Measurements from ENCODE around the gene PLEKHB2.
"Not testable (repeated sequence)": the region's sequence is repeated elsewhere in the genome, so short reads cannot be mapped to it uniquely, and the experiment has no call there.

Gene PLEKHB2, protein sequence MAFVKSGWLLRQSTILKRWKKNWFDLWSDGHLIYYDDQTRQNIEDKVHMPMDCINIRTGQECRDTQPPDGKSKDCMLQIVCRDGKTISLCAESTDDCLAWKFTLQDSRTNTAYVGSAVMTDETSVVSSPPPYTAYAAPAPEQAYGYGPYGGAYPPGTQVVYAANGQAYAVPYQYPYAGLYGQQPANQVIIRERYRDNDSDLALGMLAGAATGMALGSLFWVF

DNA sequence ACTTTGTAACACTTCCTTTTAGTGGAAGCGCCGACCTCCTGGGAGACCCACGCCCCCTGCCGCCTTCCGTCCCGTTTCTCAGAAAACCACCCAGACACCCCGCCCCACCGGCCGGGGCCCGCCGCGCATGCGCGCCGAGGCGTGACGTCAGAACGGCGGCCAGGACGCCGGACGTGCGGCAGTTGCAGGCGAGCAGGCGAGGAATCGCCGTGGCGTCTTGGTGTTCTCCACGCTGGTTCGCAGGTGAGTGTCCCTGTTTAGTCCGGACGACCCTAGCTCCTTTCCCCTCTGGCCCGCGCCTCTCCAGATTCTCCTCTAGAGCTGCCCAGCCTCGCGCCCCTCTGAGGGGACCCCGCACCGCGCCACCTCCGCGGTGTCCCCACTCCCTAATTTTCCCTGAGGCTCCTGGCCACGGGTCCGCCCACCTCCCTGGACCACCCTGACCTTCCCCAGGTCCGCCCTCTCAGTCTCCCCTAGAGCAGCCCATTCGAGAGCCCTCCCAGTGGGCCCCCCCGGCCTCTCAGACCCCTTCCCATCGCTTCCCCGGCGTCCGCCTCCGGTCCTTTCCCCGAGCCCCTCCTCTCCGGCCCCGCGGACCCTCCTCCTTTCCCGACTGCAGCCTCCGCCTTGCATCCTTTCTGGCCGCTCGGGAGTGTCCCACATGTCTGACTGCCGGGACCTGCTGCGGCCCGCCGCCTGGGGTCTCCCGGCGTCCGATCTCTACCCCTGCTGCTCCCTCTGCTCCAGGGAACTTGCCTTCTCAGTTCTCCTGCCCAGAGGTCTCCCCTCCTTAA lies at the start of gene PLEKHB2:
Gene PLEKHB2, plus strand, starts transcription at position 181 of the 794 bp plus-strand sequence. CDS start 15,606 bp downstream, outside the sequence.
- peak; percentile 94 for DNase-seq

DNA sequence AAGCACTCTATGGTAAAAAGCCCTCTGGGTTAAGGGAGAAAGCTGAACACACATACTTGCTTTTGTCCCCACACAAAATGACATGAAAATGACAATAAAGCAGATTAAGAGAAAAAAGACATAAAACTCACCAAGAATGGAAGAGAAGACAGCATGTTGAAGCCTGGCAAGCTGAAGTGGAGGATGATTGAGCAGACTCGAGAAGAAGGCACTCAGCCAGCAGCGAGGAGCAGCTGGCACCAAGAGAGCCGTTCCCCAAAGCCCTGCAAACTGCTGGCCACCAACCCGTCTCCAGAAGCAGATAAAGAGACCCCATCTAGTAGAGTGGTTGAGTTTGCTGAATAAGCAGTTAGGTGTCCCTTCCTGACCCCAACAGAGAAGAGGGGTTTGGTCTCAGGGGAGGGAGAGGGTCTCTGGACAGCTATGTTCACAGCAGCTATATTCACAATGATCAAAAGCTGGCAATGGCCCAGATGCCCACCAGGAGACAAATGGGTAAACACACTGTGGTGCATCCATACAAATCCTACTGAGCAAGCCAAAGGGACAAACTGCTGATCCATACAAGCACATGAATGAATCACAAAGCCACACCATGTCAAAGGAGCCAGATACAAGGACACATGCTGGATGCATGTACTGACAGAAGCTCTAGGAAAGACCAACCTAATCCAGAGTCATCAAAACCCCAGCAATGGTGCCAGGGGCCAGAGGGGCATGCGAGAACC lies 48.8 kb upstream of the PLEKHB2 start:
- DNase-seq, result no peak

DNA sequence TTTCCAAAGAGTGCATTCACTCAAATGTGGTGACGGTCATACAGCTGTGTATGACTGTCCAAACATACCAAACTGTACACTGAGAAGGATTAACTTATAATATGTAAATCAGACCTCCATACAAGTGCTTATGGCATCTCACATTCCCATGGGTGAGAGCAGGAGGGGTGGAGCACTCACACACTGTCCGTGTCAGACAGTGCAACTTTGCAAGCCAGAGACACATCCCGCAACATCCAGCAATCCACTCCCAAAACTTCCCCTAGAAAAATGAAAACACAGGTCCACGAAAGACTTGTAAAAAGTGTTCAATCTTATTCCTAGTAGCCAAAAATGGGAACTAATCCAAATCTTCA lies 48.2 kb upstream of the PLEKHB2 start:
- no peak for DNase-seq

DNA sequence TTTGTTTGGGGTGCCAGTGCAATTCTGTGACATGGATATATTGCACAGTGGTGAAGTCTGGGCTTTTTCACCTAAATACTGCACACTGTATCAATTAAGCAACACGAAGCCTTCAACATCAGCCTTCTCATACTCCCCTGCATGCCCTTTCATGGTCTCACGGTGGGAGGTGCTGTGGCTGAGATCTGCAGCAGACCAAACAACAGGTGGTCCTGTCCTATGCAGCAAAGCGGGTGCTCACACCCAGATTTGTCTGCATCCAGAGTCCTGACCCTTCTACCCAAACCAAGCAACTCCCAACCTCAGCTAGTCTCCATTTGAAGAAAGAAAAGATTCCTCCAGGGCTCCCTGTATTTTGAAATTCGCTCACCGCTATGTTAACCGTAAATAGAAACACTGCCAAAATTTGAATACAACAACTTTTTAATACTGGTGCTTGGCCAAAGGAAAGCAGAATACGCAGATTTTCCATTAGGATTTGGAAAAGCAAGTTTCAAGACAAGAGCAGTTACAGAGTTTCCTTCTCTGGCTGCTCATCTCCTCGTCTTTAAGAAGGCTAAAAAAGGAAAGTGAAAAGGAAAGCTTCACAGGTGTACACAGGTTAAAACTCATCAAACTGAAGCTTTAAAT lies 46.8 kb upstream of the PLEKHB2 start:
- DNase-seq, result no peak

DNA sequence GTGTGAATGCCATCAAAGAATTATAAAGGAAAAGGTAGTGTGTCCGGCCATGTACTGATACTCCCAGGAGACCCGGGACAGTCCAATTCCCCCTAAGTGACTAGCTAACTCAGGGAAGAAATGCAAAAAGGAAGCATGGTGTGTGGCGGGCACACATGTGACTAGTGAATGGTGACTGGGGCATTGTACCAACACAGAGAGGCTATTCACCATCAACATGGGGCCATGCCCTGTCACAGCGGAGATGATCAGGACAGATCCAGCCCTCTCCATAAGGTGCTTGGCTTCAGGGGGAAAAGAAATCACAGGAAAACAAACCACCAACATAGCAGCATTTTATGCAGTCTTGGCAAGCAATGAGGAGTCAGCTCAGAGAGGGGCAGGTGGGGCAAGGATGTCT lies 46.2 kb upstream of the PLEKHB2 start:
- DNase-seq, result no peak

DNA sequence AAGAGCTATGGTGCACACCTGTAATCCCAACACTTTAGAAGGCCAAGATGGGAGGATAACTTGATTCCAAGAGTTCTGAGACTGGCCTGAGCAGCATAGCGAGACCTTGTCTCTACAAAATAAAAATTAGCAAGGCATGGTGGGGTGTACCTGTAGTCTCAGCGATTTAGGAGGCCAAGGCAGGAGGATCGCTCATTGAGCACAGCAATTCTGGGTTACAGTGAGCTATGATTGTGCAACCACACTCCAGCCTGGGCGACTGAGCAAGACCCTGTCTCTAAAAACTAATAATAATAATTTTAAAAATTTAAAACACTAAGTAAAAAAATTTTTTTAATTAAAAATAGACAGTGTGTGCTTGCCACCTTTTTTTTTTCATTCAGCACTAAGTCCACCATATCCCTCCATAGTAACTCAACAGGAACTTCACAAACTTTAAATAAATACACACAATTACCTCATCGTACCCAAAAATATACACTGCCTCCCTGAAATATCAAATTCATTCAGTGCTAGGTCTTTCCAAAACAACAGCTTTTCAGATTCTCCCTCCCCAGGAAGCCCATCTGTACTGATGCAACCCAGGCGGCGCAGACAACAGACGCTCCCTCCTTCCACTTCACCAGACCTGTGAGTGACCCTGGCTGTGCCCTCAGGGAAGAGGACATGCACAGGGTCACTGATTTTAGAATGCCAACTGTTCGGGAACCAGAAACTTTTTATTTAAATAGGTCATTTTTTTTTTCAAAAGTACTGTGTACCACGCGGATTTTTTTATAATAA lies 41.4 kb upstream of the PLEKHB2 start:
- no peak for DNase-seq

DNA sequence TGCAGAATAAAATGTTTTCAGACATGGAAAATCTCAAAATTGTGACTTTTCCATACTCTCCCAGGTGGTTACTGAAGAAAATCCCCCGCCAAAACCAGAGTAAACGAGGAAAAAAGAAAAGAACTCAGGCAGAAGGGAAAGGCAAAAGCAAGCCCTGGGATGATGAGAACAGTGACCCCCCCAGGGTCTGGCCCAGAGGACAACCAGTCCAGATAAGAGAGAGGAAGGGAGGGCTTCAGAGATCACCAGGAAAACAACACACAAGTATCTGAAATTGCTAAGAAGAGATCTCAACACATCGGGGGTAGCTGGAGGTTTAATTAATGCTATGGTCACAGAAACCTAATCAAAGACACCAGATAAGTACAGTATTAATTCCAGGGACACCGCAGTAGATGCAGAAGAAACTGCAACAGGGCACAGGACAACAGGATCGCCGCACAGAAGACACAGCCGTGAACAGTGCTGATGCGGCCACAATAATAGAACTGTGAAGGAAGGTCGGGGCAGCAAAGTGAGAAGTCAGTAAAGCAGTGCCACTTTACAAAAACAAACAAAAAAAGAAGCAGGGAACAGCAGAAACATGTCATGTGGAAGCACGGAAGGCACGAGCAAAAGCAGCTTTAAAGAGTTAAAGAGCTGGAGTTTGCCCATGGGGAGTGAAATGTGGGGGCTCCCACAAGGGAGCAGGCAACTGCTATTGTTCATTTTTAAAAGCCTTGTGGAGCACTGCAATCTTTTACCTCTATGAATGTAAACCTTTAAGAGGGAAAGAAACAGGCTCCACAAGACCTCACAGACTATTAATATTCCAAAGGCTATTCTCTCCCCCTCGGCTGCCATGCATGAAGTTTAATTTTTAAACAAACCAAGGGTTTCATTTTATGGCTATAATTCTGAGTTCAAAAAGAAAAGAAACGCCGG lies 40.3 kb upstream of the PLEKHB2 start:
- DNase-seq, result no peak

DNA sequence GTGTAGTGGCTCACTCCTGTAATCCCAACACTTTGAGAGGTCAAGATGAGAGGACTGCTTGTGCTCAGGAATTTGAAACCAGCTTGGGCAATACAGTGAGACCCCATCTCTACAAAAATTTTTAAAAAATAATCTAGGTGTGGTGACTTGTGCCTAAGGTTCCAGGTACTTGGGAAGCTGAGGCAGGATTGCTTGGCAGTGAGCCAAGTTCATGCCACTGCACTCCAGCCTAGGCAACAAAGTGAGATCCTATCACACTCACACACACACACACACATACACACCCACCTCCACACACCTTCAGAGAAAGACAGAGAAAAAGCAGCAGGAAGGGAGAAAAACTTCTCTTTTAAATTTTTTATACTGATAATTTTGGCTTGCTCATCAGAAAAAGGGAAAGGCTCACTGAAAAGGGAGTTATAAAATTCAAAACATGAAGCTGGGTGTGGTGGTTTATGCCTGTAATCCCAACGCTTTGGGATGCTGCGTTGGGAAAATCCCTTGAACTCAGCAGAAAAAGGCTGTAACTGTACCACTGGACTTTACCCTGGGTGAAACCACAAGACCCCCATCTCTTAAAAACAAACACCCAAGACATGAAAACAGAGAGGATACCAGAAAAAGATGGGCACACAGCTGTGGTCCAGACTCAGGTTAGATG lies 37.5 kb upstream of the PLEKHB2 start:
- no peak for DNase-seq

DNA sequence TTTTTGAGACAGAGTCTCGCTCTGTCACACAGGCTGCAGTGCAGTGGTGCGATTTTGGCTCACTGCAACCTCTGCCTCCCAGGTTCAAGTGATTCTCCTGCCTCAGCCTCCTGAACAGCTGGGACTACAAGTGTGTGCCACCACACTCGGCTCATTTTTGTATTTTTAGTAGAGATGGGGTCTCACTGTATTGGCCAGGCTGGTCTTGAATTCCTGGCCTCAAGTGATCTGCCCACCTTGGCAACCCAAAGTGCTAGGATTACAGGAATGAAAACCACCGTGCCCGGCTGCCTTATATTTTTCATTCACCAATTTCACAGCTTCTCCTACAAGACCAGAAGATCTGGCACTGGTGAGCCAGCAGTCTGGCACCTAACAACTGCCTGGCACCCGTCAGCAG lies 37.0 kb upstream of the PLEKHB2 start:
- DNase-seq, result not testable (repeated sequence)

DNA sequence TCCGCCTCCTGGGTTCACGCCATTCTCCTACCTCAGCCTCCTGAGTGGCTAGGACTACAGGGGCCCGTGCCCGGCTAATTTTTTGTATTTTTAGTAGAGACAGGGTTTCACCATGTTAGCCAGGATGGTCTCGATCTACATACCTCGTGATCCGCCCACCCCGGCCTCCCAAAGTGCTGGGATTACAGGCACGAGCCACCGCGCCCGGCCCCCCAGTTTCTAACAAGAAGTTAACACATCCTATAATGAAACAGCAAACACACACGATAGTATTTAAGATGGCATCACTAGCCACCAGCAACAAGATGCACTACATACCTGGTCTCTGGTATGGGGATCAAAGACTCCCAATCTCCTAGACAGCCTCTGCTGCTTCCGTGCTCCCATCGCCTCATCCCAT lies 29.6 kb upstream of the PLEKHB2 start:
- DNase-seq, result not testable (repeated sequence)

DNA sequence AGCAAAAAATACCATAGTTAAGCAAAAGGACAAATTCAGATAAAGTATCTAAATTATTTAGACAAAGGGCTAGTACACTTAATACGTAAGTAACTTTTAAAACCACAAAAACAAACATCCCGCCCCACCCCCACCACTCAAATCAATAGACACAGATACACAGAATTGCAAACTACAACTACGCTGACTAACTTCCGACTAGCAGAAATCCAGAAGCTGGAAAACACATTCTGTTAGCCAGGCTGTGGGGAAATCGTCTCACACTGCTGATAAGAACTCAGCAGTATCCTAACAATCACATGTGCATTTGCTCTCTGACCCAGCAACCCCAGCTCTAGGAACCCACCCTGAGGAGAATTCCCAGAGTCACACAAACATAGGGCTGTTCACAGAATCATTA lies 28.4 kb upstream of the PLEKHB2 start:
- no peak for DNase-seq

DNA sequence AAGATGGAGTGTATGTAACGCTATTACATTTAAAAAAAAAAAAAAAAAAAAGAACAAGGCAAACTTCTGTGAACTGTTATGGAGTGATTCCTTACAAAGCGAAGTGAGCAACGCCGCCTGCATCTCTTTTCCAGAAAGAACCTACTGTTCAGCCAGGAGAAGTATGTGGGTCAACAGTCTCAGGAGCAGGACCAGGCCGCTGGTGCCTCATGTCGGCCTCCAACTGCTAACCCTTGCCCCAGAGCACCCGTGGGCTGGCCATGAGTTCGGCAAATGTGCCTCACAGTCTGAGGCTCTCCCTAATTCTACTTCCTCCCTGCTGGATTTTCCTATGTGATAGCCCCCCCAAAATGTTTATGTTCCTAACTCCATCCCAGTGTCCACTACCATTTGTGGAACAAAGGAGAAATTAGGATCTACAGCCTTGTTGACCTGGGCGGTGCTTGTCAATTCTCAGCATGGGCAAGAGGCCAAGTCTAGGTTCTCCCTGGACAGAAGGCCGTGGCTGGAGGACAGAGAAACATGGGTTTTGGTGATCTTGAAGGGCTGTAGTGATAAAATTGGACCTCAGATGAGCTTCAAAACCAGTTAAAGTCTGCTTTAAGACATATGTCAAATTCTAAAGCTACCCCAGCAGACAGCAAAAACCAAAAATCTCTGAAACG lies 27.8 kb upstream of the PLEKHB2 start:
- no peak for DNase-seq

DNA sequence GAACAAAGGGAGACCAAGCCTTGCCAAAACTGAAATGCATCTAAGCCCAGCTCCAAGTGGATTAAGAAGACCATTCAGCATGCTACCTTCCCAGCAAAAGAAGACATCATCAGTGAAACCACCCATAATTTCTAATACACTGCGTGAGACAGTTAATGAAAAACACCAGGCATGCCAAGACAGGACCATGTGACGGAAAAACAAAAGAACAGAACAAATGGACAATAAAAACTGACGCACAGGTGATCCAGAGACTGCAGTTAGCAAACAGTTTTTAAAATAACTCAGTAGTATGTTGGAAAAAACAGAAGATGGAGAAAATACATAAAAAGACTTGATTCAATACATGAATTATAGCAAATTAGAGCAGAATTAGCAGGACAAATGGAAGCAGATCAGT lies 27.2 kb upstream of the PLEKHB2 start:
- DNase-seq, result no peak

DNA sequence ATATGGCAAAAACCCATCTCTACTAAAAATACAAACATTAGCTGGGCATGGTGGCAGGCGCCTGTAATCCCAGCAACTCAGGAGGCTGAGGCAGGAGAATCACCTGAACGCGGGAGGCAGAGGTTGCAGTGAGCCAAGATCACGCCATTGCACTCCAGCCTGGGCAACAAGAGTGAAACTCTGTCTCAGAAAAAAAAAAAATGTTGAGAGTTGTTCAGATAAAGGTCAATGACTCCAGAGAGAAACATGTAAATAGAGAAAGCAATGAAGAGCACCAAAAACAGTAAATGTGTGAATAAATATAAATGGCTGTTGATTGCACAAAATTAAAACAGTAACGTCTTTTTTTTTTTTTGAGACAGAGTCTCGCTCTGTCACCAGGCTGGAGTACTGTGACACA lies 25.2 kb upstream of the PLEKHB2 start:
- not testable (repeated sequence) for DNase-seq

DNA sequence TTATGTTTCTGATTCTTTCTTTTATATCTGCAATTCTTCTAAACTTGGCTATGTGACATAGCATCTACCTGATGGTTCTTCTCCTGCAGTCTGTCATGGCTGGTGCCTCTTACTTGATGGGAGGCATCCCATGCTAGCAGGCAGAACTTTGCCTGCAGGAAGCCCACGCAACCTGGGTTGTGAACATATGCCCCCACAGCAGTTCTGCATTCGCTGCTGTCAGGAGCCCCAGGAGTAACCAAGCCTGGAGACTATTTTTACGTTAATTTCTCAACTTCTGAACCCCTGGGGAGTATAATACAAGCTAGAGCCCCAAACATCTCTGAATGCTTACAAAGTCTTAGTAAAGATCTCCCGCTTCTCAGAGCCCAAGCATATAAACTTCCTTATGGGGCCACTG lies 23.9 kb upstream of the PLEKHB2 start:
- no peak for DNase-seq

DNA sequence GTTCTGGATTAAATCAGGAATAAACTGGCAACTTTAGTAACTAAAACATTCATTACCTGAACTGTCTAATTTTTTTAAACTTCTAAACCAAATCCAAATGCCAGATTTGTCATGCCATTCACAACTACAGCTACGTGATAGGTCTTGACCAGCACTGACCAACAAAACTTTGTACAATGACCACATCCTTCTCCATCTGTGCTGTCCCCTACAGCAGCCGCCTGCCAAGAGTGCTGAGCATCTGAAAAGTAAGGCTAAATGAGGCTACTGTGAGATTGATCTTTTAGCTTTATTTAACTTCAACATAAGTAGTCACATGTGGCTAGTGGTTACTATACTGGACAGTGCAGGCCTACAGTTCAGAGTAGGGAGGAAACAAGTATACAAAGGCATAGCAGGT lies 19.5 kb upstream of the PLEKHB2 start:
- DNase-seq, result no peak

DNA sequence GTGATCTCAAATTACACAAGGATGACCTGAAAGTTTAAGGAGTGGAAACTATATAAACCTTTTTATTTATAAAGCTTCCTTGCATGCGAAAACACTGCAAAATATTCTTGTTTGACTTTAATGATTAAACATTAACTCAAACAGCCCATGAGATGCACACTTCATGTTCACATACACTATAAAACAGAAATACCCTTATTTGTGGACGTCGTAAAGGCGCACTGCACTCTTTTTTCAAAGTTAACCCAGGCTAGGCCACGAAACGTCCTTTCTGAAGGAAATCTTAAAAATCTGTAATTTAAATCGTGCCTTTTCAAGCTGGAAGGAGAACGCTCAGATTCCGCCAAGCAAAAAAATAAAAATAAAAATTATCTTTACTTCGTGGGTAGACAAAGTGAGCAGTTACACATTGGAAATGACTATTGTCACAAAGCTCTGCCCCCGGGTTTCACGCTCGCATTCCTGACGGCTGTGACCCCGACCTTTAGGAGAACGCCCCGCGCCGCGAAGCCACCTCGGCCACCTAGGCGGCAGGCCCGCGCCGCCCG lies 12.6 kb upstream of the PLEKHB2 start:
- DNase-seq, result no peak

DNA sequence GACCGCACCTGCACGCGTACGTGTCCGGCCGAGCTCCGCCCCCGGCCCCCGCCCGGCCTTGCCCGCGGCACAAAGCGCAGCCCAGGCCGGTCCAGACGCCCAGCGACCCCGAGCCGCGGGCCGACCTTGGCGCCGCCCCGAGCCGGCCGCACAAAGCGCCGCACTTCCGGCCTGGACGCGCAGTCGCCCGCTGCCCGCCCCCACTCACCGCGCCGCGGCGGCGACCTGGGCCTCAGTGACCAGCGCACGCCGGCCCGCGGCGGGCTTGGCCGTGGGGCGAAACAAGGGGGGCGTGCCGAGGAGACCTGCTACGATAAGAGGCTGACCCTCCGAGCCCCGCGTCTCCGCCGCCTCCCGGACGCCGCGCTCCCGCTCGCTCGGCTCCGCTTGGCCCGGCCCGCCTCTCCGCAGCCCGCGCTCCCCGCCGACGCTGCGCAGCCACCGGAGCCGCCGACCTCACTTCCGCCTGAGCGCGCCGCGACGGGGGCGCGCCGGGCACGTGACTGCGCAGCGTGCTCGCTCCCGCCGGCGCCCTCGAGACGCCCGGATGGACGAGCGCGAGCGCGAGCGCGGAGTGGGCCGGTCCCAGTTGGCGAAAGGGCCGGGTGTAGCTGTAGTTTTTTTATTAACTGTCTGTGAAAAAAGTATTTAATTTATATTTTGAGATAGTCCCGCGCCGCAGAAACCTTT lies 12.0 kb upstream of the PLEKHB2 start, which contains the start of gene FAM168B:
Gene FAM168B, minus strand, starts transcription at position 455 of the 690 bp plus-strand sequence. CDS start 10,814 bp downstream, outside the sequence.
- peak; percentile 88 for DNase-seq

Measured in CD4-positive, alpha-beta T cell treated with Interleukin-6 for 4 hours (primary cell).